IPS-18a (cell line): ENCODE results near the gene BCO2.
A peak's percentile ranks its signal among the peaks of the same experiment; 100 is the strongest.

Source experiments
- H3K27ac ChIP-seq: one replicate; pipeline ENCODE4 v1.5.1; 2013; ENCODE audit warnings: low read length
- H3K27me3 ChIP-seq: one replicate; pipeline ENCODE4 v1.6.1; 2013; ENCODE audit warnings: mild to moderate bottlenecking, low read length; ENCODE audit not compliant: control insufficient read depth, insufficient read depth
- H3K36me3 ChIP-seq: one replicate; pipeline ENCODE4 v1.6.1; 2013; ENCODE audit warnings: low read depth, low read length; ENCODE audit not compliant: control insufficient read depth
- H3K4me1 ChIP-seq: one replicate; pipeline ENCODE4 v1.6.1; 2013; ENCODE audit warnings: low read depth, low read length; ENCODE audit not compliant: control insufficient read depth
- H3K4me3 ChIP-seq: one replicate; pipeline ENCODE4 v1.5.1; 2013; ENCODE audit warnings: low read length
- H3K9ac ChIP-seq: one replicate; pipeline ENCODE4 v1.6.1; 2013; ENCODE audit warnings: mild to moderate bottlenecking, low read length, moderate library complexity
- H3K9me3 ChIP-seq: one replicate; pipeline ENCODE4 v1.6.1; 2013; ENCODE audit warnings: low read depth, low read length; ENCODE audit not compliant: control insufficient read depth

BCO2 gene, protein sequence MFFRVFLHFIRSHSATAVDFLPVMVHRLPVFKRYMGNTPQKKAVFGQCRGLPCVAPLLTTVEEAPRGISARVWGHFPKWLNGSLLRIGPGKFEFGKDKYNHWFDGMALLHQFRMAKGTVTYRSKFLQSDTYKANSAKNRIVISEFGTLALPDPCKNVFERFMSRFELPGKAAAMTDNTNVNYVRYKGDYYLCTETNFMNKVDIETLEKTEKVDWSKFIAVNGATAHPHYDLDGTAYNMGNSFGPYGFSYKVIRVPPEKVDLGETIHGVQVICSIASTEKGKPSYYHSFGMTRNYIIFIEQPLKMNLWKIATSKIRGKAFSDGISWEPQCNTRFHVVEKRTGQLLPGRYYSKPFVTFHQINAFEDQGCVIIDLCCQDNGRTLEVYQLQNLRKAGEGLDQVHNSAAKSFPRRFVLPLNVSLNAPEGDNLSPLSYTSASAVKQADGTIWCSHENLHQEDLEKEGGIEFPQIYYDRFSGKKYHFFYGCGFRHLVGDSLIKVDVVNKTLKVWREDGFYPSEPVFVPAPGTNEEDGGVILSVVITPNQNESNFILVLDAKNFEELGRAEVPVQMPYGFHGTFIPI

DNA sequence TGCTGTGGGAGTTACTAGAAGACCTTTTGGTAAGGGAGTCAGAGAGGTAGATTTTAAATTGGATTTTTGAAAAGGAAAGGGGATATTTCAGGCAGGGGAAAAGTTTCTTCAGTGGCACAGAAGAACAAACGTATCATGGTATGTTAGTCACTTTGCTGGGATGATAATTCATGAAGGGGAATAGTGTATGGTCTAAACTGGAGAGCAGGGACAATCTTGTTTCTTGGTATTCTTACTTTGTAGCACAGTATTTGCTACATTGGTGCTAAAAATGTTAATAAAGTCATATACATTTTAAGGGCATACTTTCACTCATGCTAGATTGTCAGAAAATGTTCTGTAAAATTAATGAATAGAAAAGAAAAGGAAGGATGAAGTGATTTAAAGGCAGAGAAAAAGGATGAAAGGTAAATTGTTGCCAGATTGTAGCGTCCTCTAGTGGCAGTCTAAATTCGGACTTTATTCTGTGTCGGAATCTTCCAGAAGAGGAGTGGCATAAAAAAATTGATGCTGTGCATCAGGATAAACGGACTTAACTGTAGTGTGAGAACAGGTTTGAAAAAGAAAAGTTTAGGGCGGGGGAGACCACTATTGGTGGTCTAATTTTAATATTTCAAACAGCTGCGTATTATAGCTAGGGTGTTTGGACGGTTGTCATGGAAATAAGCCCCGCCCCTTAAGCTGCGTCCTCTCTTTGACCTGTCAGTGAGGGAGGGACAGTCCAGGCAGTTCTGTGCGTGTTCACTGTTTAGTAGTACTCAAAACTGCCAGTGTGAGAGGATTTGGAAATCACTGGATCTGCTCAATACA lies at the start of gene BCO2:
Gene BCO2 (plus strand): TSS at position 724 of the 810 bp plus-strand sequence. CDS start 90 bp downstream, outside the sequence.
- H3K9me3 ChIP-seq: no peaks in the 10 kb centered on the region
- peaks cover 6% of the 10 kb centered on the region for H3K4me1 ChIP-seq
- peak within 1 kb of the TSS; percentile 34 for H3K9ac ChIP-seq
- H3K27ac ChIP-seq: peak within 1 kb of the TSS; percentile 67
- no peaks in the 10 kb centered on the region for H3K36me3 ChIP-seq
- H3K4me3 ChIP-seq: peak within 1 kb of the TSS; percentile 54
- no peaks in the 10 kb centered on the region for H3K27me3 ChIP-seq

DNA sequence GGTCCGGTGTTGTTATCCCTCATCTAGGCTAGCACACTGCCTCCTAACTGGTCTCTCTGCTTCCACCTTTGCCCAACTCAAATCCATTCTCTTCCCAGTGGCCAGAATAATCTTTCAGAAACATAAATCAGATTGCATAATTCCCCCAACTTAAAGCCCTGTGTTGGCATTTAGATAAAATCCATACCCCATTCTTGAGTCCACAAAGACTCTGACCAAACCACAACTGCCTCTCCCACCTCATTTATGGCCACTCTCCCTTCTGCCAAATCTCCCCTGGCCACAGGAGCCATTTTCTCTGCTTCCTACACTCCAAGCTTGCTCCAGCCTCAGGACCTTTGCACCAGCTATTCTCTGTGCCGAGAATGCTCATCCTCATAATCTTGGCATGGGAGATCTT lies 48.3 kb upstream of the BCO2 start:
- Histone ChIP-seq H3K27me3 (no peaks in the 10 kb centered on the region), H3K4me3 (no peak overlapping the region), H3K4me1 (no peaks in the 10 kb centered on the region), H3K27ac (no peak overlapping the region), H3K9me3 (no peaks in the 10 kb centered on the region), H3K9ac (no peak overlapping the region), H3K36me3 (no peaks in the 10 kb centered on the region)

DNA sequence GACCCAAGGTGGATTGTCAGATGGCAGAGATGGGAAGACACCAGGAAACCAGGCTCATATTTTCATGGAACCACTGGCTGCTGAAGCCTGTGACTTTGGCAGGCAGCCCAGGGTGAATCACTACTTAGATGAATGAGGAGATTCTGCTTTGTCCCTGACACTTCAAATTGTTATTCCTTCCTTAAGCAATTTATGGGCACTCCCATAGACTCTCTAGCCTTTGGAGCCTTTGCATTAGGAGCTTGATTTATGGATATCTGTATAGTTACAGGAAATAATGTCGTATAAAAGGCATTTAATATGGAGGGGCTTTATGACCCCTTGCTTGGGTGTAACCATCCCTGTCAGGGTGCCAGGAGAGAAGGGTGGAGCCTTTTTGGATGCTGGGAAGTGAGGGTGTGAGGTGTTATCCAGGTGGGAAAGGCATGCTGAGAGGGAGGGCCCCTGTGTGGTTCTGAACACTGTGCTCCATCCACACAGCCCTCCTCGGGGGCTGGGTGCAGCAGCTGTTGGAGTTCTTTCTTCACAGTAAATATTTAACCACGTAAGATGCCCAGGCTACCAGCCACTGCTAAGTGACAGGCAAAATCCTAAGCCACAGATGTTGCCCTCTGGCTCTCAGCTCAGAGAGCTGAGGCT lies 46.7 kb upstream of the BCO2 start:
- H3K36me3 ChIP-seq: no peaks in the 10 kb centered on the region
- H3K4me1 ChIP-seq: no peaks in the 10 kb centered on the region
- H3K27ac ChIP-seq: no peak overlapping the region
- H3K9me3 ChIP-seq: no peaks in the 10 kb centered on the region
- no peaks in the 10 kb centered on the region for H3K27me3 ChIP-seq
- H3K9ac ChIP-seq: no peak overlapping the region
- H3K4me3 ChIP-seq: no peak overlapping the region

DNA sequence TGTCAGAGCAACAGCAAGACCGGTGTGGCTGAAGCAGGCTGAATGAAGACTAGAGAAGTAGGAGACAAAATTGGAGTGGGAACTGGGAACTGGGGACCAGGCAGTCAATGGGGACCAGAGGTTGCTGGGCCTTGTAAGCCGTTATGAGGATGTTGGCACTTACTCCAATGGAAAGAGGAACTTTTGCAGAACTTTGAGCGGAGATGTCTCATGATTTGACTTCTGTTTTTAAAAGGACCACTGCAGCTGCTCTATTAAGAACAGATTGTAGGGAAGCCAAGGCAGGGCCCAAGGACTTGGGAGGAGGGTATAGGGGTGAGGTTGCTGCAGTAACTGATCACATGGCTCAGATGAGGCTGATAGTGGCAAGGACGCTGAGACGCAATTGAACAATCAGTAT lies 45.7 kb upstream of the BCO2 start:
- no peaks in the 10 kb centered on the region for H3K4me1 ChIP-seq
- no peak overlapping the region for H3K9ac ChIP-seq
- no peaks in the 10 kb centered on the region for H3K9me3 ChIP-seq
- no peak overlapping the region for H3K27ac ChIP-seq
- no peak overlapping the region for H3K4me3 ChIP-seq
- no peaks in the 10 kb centered on the region for H3K27me3 ChIP-seq
- no peaks in the 10 kb centered on the region for H3K36me3 ChIP-seq

DNA sequence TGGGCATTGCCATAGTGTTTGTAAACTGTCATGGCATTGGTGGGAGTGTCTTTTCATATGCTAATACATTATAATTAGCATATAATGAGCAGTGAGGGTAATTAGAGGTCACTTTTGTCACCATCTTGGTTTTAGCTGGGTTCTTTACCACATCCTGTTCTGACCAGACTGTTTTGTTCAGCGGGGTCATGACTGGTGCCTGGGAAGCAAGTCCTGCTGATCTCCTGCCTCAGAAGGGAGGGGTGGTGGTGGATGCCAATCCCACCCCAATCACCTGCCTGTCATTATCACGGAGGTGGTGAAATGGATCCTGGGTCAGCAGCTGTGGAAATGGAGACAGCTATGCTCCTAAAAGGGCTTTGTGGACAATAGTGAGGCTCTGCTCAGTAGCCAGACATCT lies 42.6 kb upstream of the BCO2 start:
- H3K9ac ChIP-seq: no peak overlapping the region
- no peaks in the 10 kb centered on the region for H3K36me3 ChIP-seq

DNA sequence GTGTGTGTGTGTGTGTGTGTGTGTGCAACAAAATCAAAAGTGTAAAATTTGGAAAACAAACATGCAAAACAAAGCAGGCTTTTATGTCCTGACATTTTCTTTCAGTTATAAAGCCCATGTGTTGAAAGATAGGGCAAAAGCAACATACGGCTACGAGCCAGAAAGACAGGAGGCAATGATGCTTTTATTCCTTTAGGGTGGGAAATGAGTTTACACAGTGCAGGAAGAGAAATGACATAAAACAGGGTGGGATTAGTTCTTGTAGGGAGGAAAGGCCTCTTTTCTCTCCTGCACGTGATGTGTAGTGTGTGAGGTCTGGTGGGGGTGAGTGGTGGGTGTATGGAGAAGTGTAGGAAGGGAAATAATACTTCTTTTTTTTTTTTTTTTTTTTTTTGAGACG lies 40.8 kb upstream of the BCO2 start:
- Histone ChIP-seq H3K4me3 (no peak overlapping the region), H3K9me3 (no peaks in the 10 kb centered on the region), H3K36me3 (no peaks in the 10 kb centered on the region), H3K27me3 (no peaks in the 10 kb centered on the region), H3K9ac (no peak overlapping the region), H3K27ac (no peak overlapping the region), H3K4me1 (no peaks in the 10 kb centered on the region)

More for the DNA sequence above, 42.6 kb upstream of the BCO2 start:
- no peaks in the 10 kb centered on the region for H3K9me3 ChIP-seq
- H3K4me3 ChIP-seq: no peak overlapping the region
- no peaks in the 10 kb centered on the region for H3K4me1 ChIP-seq
- H3K27me3 ChIP-seq: no peaks in the 10 kb centered on the region
- H3K27ac ChIP-seq: no peak overlapping the region

DNA sequence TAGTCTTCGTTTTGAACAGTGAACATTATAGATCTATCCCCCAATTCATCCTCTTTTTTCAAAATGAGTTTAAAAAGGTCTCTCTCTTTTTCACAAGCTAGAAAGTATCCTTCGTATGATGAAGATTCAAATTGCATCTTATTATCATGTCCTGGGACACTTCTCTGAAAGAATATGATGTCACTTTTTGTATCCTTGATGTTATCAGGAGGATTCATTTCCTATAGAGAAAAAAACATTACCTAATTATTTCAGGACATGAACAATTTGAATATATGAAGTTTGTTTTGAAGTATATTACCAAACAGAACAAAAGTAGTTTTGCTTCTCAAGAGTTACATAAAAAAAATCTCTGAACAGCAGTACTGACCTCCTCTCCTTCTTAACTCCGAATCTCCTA lies 31.7 kb upstream of the BCO2 start:
- Histone ChIP-seq H3K36me3 (no peaks in the 10 kb centered on the region), H3K9ac (no peak overlapping the region), H3K4me1 (no peaks in the 10 kb centered on the region), H3K4me3 (no peak overlapping the region), H3K9me3 (no peaks in the 10 kb centered on the region), H3K27ac (no peak overlapping the region), H3K27me3 (no peaks in the 10 kb centered on the region)

DNA sequence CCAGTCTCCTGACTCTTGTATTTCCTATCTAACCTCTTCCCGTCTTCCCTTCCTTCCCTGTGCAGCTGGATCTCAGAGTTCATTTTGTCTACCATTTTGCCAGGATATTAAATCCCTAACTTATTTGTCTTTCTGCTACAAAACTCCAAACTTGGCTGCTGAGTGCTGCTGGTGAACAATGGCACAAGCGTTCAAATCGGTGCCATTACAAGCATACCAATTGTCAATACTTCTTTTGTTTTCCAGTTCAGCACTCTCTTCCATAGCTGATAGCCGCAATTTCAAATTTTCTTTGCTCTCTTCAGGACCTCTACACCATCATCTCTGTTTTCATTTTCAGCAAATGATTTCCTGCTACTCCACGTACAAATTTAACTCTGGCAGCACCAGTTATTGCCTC lies 24.8 kb upstream of the BCO2 start:
- no peaks in the 10 kb centered on the region for H3K9me3 ChIP-seq
- H3K9ac ChIP-seq: no peak overlapping the region
- no peaks in the 10 kb centered on the region for H3K4me1 ChIP-seq

DNA sequence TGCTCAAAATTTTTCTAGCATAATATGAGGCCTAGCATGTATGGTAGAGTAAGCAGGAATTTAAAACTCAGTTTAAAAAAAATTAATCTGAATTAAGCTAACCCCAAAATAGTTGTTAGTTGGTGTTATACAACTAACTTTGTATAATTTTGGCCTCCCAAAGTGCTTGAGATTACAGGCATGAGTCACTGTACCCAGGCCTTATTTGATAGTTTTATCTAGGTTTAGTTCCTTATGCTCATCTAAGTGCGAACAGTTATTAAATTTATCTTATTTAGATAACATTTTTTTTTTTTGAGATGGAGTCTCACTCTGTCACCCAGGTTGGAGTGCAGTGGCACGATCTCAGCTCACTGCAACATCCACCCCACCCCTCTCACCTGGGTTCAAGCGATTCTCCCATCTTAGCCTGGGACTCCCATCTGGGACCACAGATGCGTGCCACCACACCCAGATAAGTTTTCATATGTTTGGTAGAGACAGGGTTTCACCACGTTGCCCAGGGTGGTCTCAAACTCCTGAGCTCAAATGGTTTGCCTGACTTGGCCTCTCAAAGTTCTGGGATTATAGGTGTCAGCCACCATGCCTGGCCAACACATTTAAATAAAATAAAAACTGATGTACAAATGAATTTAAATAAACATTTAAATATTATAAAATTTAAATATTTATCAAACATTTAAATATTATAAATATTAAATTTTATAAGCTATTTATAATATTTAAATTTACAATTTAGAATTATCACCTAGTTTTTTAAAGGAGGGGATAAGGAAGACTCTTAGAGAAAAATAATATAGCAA lies 19.0 kb upstream of the BCO2 start:
- Histone ChIP-seq H3K27me3 (no peaks in the 10 kb centered on the region), H3K4me1 (no peaks in the 10 kb centered on the region), H3K36me3 (no peaks in the 10 kb centered on the region), H3K9ac (no peak overlapping the region), H3K9me3 (no peaks in the 10 kb centered on the region), H3K4me3 (no peak overlapping the region), H3K27ac (no peak overlapping the region)

More for the DNA sequence above, 24.8 kb upstream of the BCO2 start:
- Histone ChIP-seq H3K36me3 (no peaks in the 10 kb centered on the region), H3K4me3 (no peak overlapping the region), H3K27ac (no peak overlapping the region), H3K27me3 (no peaks in the 10 kb centered on the region)

DNA sequence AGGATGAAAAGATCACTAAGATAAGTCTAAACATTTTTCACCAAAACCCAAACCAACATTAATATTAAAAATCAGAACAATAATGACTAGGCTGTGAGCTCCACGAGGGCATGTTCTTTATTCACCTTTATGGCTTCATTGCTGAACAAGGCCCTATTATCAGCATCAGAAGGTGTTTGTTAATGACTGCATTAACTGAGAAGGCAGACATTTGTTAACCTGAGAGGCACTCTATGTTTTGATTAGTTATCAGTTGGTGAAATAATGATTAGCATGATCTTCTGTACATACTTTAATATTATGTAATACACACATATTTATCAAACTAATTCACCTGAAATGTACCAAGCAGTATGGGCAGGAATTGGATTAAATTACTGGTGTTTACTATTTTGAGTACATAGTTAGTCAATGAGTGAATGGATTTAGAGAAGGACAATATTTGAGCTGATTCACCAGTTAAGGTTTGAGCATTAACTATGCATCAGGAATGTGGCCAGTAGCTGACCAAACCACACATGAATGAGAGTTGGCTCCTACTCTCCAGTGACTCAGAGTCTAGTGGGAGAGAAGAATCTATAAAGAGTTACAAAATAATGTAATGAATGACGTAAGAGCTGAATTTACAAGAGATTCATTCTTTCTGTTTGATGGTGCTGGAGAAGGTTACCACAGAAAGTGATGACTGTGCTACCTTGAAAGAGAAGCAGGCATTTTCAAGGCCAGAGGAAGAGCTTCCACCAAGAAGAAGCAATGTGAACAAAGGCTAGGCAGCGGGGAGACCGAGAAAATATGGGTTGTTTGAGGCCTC lies 18.2 kb upstream of the BCO2 start:
- no peaks in the 10 kb centered on the region for H3K36me3 ChIP-seq
- no peak overlapping the region for H3K4me3 ChIP-seq
- no peak overlapping the region for H3K9ac ChIP-seq
- H3K9me3 ChIP-seq: no peaks in the 10 kb centered on the region
- H3K27me3 ChIP-seq: no peaks in the 10 kb centered on the region
- no peak overlapping the region for H3K27ac ChIP-seq
- H3K4me1 ChIP-seq: no peaks in the 10 kb centered on the region
